ENCODE measurements around the gene ZC3H12C. TPM values are rescaled to one million over a fixed set of nuclear protein-coding genes. Genes with fewer than 3 reads are reported as not detected.

ZC3H12C gene
- total RNA-seq, 1 experiment from 2014 or later = not detected

Other genes starting within 250 kb of the ZC3H12C start
- gene RDX, start 203.2 kb downstream of the ZC3H12C start, total RNA-seq (2014; rRNA removed; shearing (Covaris generic); ENCODE audit: low replicate concordance) = 0.47 and 0.71 TPM in 2 replicates

All from Karpas-422 (cell line).